Natural killer cell (primary cell): ENCODE measurements around the gene HOXC4. TPM values are rescaled to one million over a fixed set of nuclear protein-coding genes. Genes with fewer than 3 reads are reported as not detected.
"Not testable (repeated sequence)": the region's sequence is repeated elsewhere in the genome, so short reads cannot be mapped to it uniquely, and the experiment has no call there.

ENCODE experiments used
- ATAC-seq, 3 donors: fragments of 150-1000 bp in 2 of 3; fragments of 200-7000 bp in 1 of 3; cut with Tn5 transposase; 1 replicate in 1 of 3; 2 replicates in 2 of 3; pipeline ENCODE4 v1.10.0; 2021; ENCODE audit warnings: mild to moderate bottlenecking in 2 of 3, moderate library complexity in 2 of 3
- DNase-seq, 2 donors: peaks; one replicate each; pipeline versions ENCODE4 v3.0.0 to v3.0.0-alpha.2; 2013 to 2021; ENCODE audit warnings: mixed read lengths in 1 of 2
- H3K27ac ChIP-seq: one replicate; pipeline ENCODE4 v1.5.1; 2013; ENCODE audit warnings: mild to moderate bottlenecking, low read length
- H3K27me3 ChIP-seq: one replicate; pipeline ENCODE4 v1.6.1; 2013; ENCODE audit warnings: low read length; ENCODE audit not compliant: control insufficient read depth, insufficient read depth
- H3K36me3 ChIP-seq: one replicate; pipeline ENCODE4 v1.6.1; 2013; ENCODE audit warnings: low read length; ENCODE audit not compliant: control insufficient read depth, insufficient read depth
- H3K4me1 ChIP-seq: one replicate; pipeline ENCODE4 v1.6.1; 2013; ENCODE audit warnings: low read length; ENCODE audit not compliant: control insufficient read depth, insufficient read depth
- H3K4me3 ChIP-seq: one replicate; pipeline ENCODE4 v1.5.1; 2013; ENCODE audit warnings: low read length
- H3K9me3 ChIP-seq: one replicate; pipeline ENCODE4 v1.6.1; 2013; ENCODE audit warnings: low read length; ENCODE audit not compliant: control insufficient read depth, insufficient read depth
- H3K27ac Mint-ChIP-seq, 2 donors: one replicate each; pipeline ENCODE4 v1.8.0; 2022; ENCODE audit warnings: mild to moderate bottlenecking in 2 of 2, mixed read lengths in 2 of 2, moderate library complexity in 1 of 2
- H3K27me3 Mint-ChIP-seq, 2 donors: one replicate each; pipeline ENCODE4 v1.8.0; 2022; ENCODE audit warnings: low read depth in 2 of 2, mixed read lengths in 2 of 2
- H3K36me3 Mint-ChIP-seq: one replicate; pipeline ENCODE4 v1.8.0; 2022; ENCODE audit warnings: mixed read lengths
- H3K4me1 Mint-ChIP-seq, 2 donors: one replicate each; pipeline ENCODE4 v1.8.0; 2022; ENCODE audit warnings: mixed read lengths in 2 of 2
- H3K4me3 Mint-ChIP-seq: one replicate; pipeline ENCODE4 v1.8.0; 2022; ENCODE audit warnings: mild to moderate bottlenecking, moderate library complexity, mixed read lengths
- H3K9me3 Mint-ChIP-seq, 2 donors: one replicate each; pipeline ENCODE4 v1.8.0; 2022; ENCODE audit warnings: mixed read lengths in 2 of 2
- CTCF ChIP-seq: fragments of 200-600 bp; IDR thresholded peaks from one replicate; pipeline ENCODE4 v1.8.0; 2022; ENCODE audit warnings: antibody characterized with exemption
- WGBS: methylation state at CpG from one replicate; pipeline ENCODE4 v1.1.7; 2013; ENCODE audit warnings: missing lambda C conversion rate; ENCODE audit not compliant: insufficient coverage; 5-methylcytosine and 5-hydroxymethylcytosine counted together
- intact Hi-C: fragments of 100-400 bp; cut with micrococcal nuclease; formaldehyde crosslinking; loops from one replicate; pipeline ENCODE4 v1.14.2; 2022
- total RNA-seq, 4 donors: library from RNA; stranded (reverse); fragments of 120-200 nt in 1 of 4; gene quantifications; one replicate each; pipeline versions ENCODE4 v1.2.3 to v1.2.4, GENCODE V29; 2013 to 2022

The HOXC4 gene
- total RNA-seq, 3 donors from 2014 or later (not counting 1 experiment from before 2014, with no cell fraction given), result 0.95 to 3.2 (median 1.8) TPM

GRCh38 chr12:54041097-54041690 is 12.4 kb upstream of the HOXC4 start:
- Mint-ChIP-seq H3K9me3 (no peaks in the 10 kb centered on the region), H3K4me3 (no peak overlapping the region)

GRCh38 chr12:54042033-54042432 is 11.6 kb upstream of the HOXC4 start:
- H3K27me3 Mint-ChIP-seq, result peaks cover 90 to 92% of the 10 kb centered on the region in 2 donors
- not testable (repeated sequence) for H3K27ac Mint-ChIP-seq

More at GRCh38 chr12:54041097-54041690, 12.4 kb upstream of the HOXC4 start:
- intact Hi-C loops, result no loop called here
- no peak for ATAC-seq
- no peaks in the 10 kb centered on the region for H3K9me3 ChIP-seq
- Mint-ChIP-seq H3K27me3 (peaks cover 88% of the 10 kb centered on the region in 2 donors), H3K36me3 (no peaks in the 10 kb centered on the region), H3K4me1 (no peaks in the 10 kb centered on the region), H3K27ac (no peak overlapping the region)
- no peaks in the 10 kb centered on the region for H3K36me3 ChIP-seq
- H3K27ac ChIP-seq, result no peak overlapping the region
- WGBS, result 64% methylated on average over 2 of the region's 2 CpGs
- DNase-seq, result no peak
- H3K4me1 ChIP-seq, result peaks cover 4% of the 10 kb centered on the region
- TF ChIP-seq CTCF, result no peak
- peaks cover 77% of the 10 kb centered on the region for H3K27me3 ChIP-seq
- no peak overlapping the region for H3K4me3 ChIP-seq

GRCh38 chr12:54042970-54043853 is 10.4 kb upstream of the HOXC4 start:
- Mint-ChIP-seq H3K4me3 (no peak overlapping the region), H3K9me3 (no peaks in the 10 kb centered on the region), H3K27ac (no peak overlapping the region), H3K36me3 (no peaks in the 10 kb centered on the region), H3K27me3 (peaks cover 90 to 91% of the 10 kb centered on the region in 2 donors), H3K4me1 (peaks cover 0 to 11% of the 10 kb centered on the region in 2 donors)
- TF ChIP-seq CTCF, result no peak
- Histone ChIP-seq H3K4me3 (no peak overlapping the region), H3K27ac (no peak overlapping the region), H3K9me3 (no peaks in the 10 kb centered on the region), H3K27me3 (peaks cover 79% of the 10 kb centered on the region), H3K4me1 (peaks cover 14% of the 10 kb centered on the region), H3K36me3 (no peaks in the 10 kb centered on the region)
- ATAC-seq (no peak), DNase-seq (no peak)
- intact Hi-C loops, result no loop called here
- 35% methylated on average over 6 of the region's 6 CpGs for WGBS

More at GRCh38 chr12:54042033-54042432, 11.6 kb upstream of the HOXC4 start:
- H3K4me3 Mint-ChIP-seq, H3K4me1 ChIP-seq, H3K9me3 Mint-ChIP-seq, H3K36me3 Mint-ChIP-seq, intact Hi-C loops, H3K4me1 Mint-ChIP-seq, H3K9me3 ChIP-seq, DNase-seq, H3K4me3 ChIP-seq, ATAC-seq, H3K27ac ChIP-seq, H3K36me3 ChIP-seq: not testable (repeated sequence)
- H3K27me3 ChIP-seq, result peaks cover 77% of the 10 kb centered on the region
- WGBS, result 78% methylated on average over 6 of the region's 6 CpGs

GRCh38 chr12:54044425-54045103 is 9.1 kb upstream of the HOXC4 start:
- Histone ChIP-seq H3K27ac (no peak overlapping the region), H3K9me3 (no peaks in the 10 kb centered on the region), H3K4me1 (peaks cover 14% of the 10 kb centered on the region), H3K27me3 (peaks cover 80% of the 10 kb centered on the region), H3K36me3 (no peaks in the 10 kb centered on the region), H3K4me3 (no peak overlapping the region)
- no peak for TF ChIP-seq CTCF
- Mint-ChIP-seq H3K4me3 (no peak overlapping the region), H3K4me1 (peaks cover 0 to 11% of the 10 kb centered on the region in 2 donors), H3K27me3 (peaks cover 90 to 92% of the 10 kb centered on the region in 2 donors), H3K36me3 (no peaks in the 10 kb centered on the region), H3K9me3 (no peaks in the 10 kb centered on the region), H3K27ac (no peak overlapping the region)
- DNase-seq (no peak), ATAC-seq (no peak)
- 35% methylated on average over 5 of the region's 5 CpGs for WGBS
- intact Hi-C loops, result no loop called here
